Caco-2 (cell line): ENCODE measurements around the gene NECTIN2. TPM values are rescaled to one million over a fixed set of nuclear protein-coding genes. Genes with fewer than 3 reads are reported as not detected.

Source experiments
- BruUV-seq: library from RNA; stranded (reverse); fragments of 400-500 nt; replicated peaks from 2 replicates; lab custom pipeline; 2021; lab: Mats Ljungman, UMichigan
- CTCF ChIA-PET: fragments of 300-600 bp; sonication (Branson Sonifier 250); formaldehyde crosslinking; loops from one replicate; lab custom pipeline; 2022; ENCODE audit warnings: antibody characterized with exemption; lab: Charles Lee
- POLR2A ChIA-PET: fragments of 300-600 bp; sonication (Branson Sonifier 250); formaldehyde crosslinking; loops from one replicate; lab custom pipeline; 2022; ENCODE audit warnings: antibody characterized with exemption; lab: Charles Lee
- DNase-seq, 2 experiments: peaks; one replicate each; pipeline versions ENCODE4 v3.0.0 to v3.0.0-alpha.2; 2020 to 2022
- H3K27me3 ChIP-seq: replicated peaks from 2 replicates; pipeline ENCODE4 v1.6.0; 2011; ENCODE audit warnings: low read length; ENCODE audit not compliant: control insufficient read depth, insufficient read depth
- H3K36me3 ChIP-seq: 2 replicates; pipeline ENCODE4 v1.5.1; 2011; ENCODE audit warnings: low read length; ENCODE audit not compliant: control insufficient read depth, insufficient read depth
- H3K4me1 ChIP-seq: fragments of 250-450 bp; sonication (Bioruptor Pico); 2 replicates; pipeline ENCODE4 v1.5.1; 2020; ENCODE audit warnings: mild to moderate bottlenecking
- H3K4me3 ChIP-seq: 2 replicates; pipeline ENCODE4 v1.5.1; 2011; ENCODE audit warnings: low read depth, mild to moderate bottlenecking, control low read depth, low read length
- H3K9me3 ChIP-seq: fragments of 250-450 bp; sonication (Bioruptor Pico); 2 replicates; pipeline ENCODE4 v1.5.1; 2020; ENCODE audit warnings: mild to moderate bottlenecking, moderate library complexity
- H3K27ac Mint-ChIP-seq: one replicate; pipeline ENCODE4 v1.8.0; 2022; ENCODE audit warnings: mixed read lengths; ENCODE audit not compliant: unreplicated experiment
- H3K27me3 Mint-ChIP-seq: one replicate; pipeline ENCODE4 v1.8.0; 2022; ENCODE audit warnings: mixed read lengths; ENCODE audit not compliant: insufficient read depth, unreplicated experiment
- H3K36me3 Mint-ChIP-seq: one replicate; pipeline ENCODE4 v1.8.0; 2022; ENCODE audit warnings: mild to moderate bottlenecking, mixed read lengths; ENCODE audit not compliant: insufficient read depth, unreplicated experiment
- H3K4me1 Mint-ChIP-seq: one replicate; pipeline ENCODE4 v1.8.0; 2022; ENCODE audit warnings: low read depth, mixed read lengths; ENCODE audit not compliant: unreplicated experiment
- H3K4me3 Mint-ChIP-seq: one replicate; pipeline ENCODE4 v1.8.0; 2022; ENCODE audit warnings: mild to moderate bottlenecking, moderate library complexity, mixed read lengths; ENCODE audit not compliant: unreplicated experiment
- H3K9me3 Mint-ChIP-seq: one replicate; pipeline ENCODE4 v1.8.0; 2022; ENCODE audit warnings: mixed read lengths; ENCODE audit not compliant: unreplicated experiment
- intact Hi-C: fragments of 100-400 bp; cut with micrococcal nuclease; formaldehyde crosslinking; loops from one replicate; pipeline ENCODE4 v1.10.0; 2022; ENCODE audit not compliant: unreplicated experiment
- total RNA-seq: library from RNA; stranded (reverse); gene quantifications from 2 replicates; pipeline ENCODE4 v1.2.3, GENCODE V29; 2022
- TF ChIP-seq, protein P1 (sequence below), 2 experiments: fragments of 200-600 bp in 1 of 2; IDR thresholded peaks; 1 replicate in 1 of 2; 2 replicates in 1 of 2; pipeline versions ENCODE4 v1.5.1 to v1.8.0; 2011 to 2022; ENCODE audit warnings: antibody characterized with exemption in 1 of 2, control low read depth in 1 of 2, inconsistent platforms in 1 of 2, low read depth in 1 of 2, low read length in 1 of 2, mild to moderate bottlenecking in 1 of 2, moderate library complexity in 1 of 2; ENCODE audit not compliant: insufficient read depth in 1 of 2, severe bottlenecking in 1 of 2, unreplicated experiment in 1 of 2

NECTIN2 gene
- total RNA-seq, 1 experiment from 2014 or later = 258 TPM

DNA sequence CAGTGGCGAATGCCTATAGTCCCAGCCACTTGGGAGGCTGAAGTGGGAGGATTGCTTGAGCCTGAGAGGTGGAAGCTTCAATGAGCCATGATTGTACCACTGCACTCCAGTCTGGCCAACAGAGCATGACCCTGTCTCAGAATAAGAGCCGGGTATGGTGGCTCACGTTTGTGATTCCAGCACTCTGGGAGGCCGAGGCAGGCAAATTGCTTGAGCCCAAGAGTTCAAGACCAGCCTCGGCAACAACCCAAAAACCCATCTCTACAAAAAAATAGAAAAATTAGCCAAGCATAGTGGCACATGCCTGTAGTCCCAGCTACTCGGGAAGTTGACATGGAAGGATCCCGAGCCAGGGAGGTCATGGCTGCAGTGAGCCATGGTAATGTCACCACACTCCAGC is 5.3 kb upstream of the NECTIN2 start:
- no peaks in the 10 kb centered on the region for H3K9me3 ChIP-seq
- Mint-ChIP-seq H3K4me3 (no peak overlapping the region), H3K27ac (no peak overlapping the region), H3K9me3 (no peaks in the 10 kb centered on the region), H3K27me3 (no peaks in the 10 kb centered on the region), H3K4me1 (peaks cover 12% of the 10 kb centered on the region), H3K36me3 (peaks cover 12% of the 10 kb centered on the region)
- peaks cover 5% of the 10 kb centered on the region for H3K4me1 ChIP-seq
- TF ChIP-seq, protein P1, sequence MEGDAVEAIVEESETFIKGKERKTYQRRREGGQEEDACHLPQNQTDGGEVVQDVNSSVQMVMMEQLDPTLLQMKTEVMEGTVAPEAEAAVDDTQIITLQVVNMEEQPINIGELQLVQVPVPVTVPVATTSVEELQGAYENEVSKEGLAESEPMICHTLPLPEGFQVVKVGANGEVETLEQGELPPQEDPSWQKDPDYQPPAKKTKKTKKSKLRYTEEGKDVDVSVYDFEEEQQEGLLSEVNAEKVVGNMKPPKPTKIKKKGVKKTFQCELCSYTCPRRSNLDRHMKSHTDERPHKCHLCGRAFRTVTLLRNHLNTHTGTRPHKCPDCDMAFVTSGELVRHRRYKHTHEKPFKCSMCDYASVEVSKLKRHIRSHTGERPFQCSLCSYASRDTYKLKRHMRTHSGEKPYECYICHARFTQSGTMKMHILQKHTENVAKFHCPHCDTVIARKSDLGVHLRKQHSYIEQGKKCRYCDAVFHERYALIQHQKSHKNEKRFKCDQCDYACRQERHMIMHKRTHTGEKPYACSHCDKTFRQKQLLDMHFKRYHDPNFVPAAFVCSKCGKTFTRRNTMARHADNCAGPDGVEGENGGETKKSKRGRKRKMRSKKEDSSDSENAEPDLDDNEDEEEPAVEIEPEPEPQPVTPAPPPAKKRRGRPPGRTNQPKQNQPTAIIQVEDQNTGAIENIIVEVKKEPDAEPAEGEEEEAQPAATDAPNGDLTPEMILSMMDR (IDR thresholded peaks at IDR 0.05; ENCODE audit: insufficient read depth in 1 of 2, low read depth in 1 of 2, low read length in 1 of 2, severe bottlenecking in 1 of 2, unreplicated experiment in 1 of 2) = no peak
- no peaks in the 10 kb centered on the region for H3K36me3 ChIP-seq
- no peaks in the 10 kb centered on the region for H3K27me3 ChIP-seq
- CTCF ChIA-PET = interaction anchor here (0.6 kb wide), 4 partner anchors 16 to 263 kb away, joined by 3 to 5 read pairs (median 3); no protein-coding TSS in a partner anchor
- POLR2A ChIA-PET = no interaction called here
- no TSS peak for BruUV-seq
- DNase-seq = no peak
- intact Hi-C loops = loop anchor here (10.0 kb wide), 1 partner anchor 146 kb away; the partner anchor contains the start of gene CEACAM16
- no peak overlapping the region for H3K4me3 ChIP-seq

DNA sequence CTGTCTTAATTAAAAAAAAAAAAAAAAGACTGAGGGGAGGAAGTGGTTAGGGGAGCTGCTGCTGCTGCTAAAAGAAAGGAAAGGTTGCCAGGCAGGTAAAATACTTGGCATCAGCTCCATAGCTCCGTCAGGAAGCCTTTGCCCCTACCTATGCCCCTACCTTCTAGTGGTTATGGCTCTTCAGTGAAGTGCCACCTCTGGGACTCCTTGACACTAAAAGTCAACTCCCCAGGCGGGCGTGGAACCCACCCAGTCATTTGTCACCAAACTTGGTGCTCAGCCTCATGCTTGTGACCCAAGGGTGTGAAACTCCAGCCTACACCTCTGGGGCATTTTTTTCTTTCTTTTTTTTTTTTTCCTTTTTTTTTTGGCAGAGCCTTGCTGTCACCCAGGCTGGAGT is 4.9 kb upstream of the NECTIN2 start:
- Mint-ChIP-seq H3K27ac (no peak overlapping the region), H3K9me3 (no peaks in the 10 kb centered on the region), H3K36me3 (peaks cover 16% of the 10 kb centered on the region), H3K4me3 (no peak overlapping the region), H3K27me3 (no peaks in the 10 kb centered on the region), H3K4me1 (peaks cover 12% of the 10 kb centered on the region)
- intact Hi-C loops = loop anchor here (10.0 kb wide), 1 partner anchor 146 kb away; the partner anchor contains the start of gene CEACAM16
- ChIA-PET POLR2A (no interaction called here), CTCF (interaction anchor here (0.6 kb wide), 4 partner anchors 16 to 264 kb away, joined by 3 to 5 read pairs (median 3); no protein-coding TSS in a partner anchor)
- DNase-seq = no peak
- Histone ChIP-seq H3K27me3 (no peaks in the 10 kb centered on the region), H3K4me1 (peaks cover 5% of the 10 kb centered on the region), H3K9me3 (no peaks in the 10 kb centered on the region), H3K36me3 (no peaks in the 10 kb centered on the region), H3K4me3 (no peak overlapping the region)
- TF ChIP-seq, protein P1 (IDR thresholded peaks at IDR 0.05; ENCODE audit: insufficient read depth in 1 of 2, low read depth in 1 of 2, low read length in 1 of 2, severe bottlenecking in 1 of 2, unreplicated experiment in 1 of 2) = no peak
- no TSS peak for BruUV-seq

DNA sequence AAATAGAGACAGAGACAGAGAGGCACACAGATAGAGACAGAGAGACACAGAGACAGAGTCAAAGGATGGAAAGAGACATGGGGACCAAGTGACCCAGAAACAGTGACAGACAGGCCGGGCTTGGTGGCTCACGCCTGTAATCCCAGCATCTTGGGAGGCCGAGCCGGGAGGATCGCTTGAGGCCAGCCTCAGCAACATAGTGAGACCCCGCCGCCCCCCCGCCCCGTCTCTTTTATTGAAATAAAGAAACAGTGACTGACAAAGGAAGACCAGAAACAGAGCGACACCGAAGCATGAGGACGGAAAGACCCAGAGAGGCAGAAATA is 848 bp upstream of the NECTIN2 start:
- Histone ChIP-seq H3K9me3 (no peaks in the 10 kb centered on the region), H3K36me3 (0 out of 2 replicates have a peak, but pooled peaks cover 1% of the 10 kb centered on the region), H3K27me3 (no peaks in the 10 kb centered on the region), H3K4me1 (peaks cover 30% of the 10 kb centered on the region), H3K4me3 (peak overlapping the region; percentile 76)
- H3K27ac Mint-ChIP-seq = peak overlapping the region; percentile 98
- ChIA-PET POLR2A (interaction anchor here (0.6 to 1.9 kb wide), 16 partner anchors 25 to 732 kb away, joined by 3 to 30 read pairs (median 6); partner anchors contain the start of genes BCAM, CBLC and ZNF225), CTCF (interaction anchor here (0.6 to 1.4 kb wide), 18 partner anchors 13 to 274 kb away, joined by 3 to 53 read pairs (median 6); partner anchors contain the start of genes BCAM, CBLC and RELB)
- H3K9me3 Mint-ChIP-seq = no peaks in the 10 kb centered on the region
- H3K36me3 Mint-ChIP-seq = peaks cover 36% of the 10 kb centered on the region
- peak overlapping the region; percentile 76 for H3K4me3 Mint-ChIP-seq
- intact Hi-C loops = loop anchor here (1.0 to 10.0 kb wide), 5 partner anchors 61 to 150 kb away; partner anchors contain the start of genes CBLC and CEACAM16
- peaks cover 32% of the 10 kb centered on the region for H3K4me1 Mint-ChIP-seq
- BruUV-seq = TSS peak; percentile 2
- no peaks in the 10 kb centered on the region for H3K27me3 Mint-ChIP-seq
- TF ChIP-seq, protein P1 (IDR thresholded peaks at IDR 0.05; ENCODE audit: insufficient read depth in 1 of 2, low read depth in 1 of 2, low read length in 1 of 2, severe bottlenecking in 1 of 2, unreplicated experiment in 1 of 2) = no peak
- no peak for DNase-seq
